HCT116 (cell line): ENCODE data around the gene SRCIN1.

Experiments used
- CTCF ChIP-seq, 3 experiments: fragments of 200-600 bp in 1 of 3; sonication (generic) in 1 of 3; IDR thresholded peaks in 2 of 3; conservative IDR thresholded peaks in 1 of 3; 2 replicates each; pipeline ENCODE4 v1.5.1; 2012 to 2017; ENCODE audit warnings: low read depth in 2 of 3, low read length in 2 of 3, antibody characterized with exemption in 1 of 3, borderline replicate concordance in 1 of 3, control low read depth in 1 of 3, mild to moderate bottlenecking in 1 of 3, mixed read lengths in 1 of 3, mixed run types in 1 of 3, moderate library complexity in 1 of 3; ENCODE audit not compliant: insufficient read depth in 1 of 3
- ELF1 ChIP-seq: IDR thresholded peaks from 2 replicates; pipeline ENCODE4 v1.6.1; 2012; ENCODE audit warnings: low read depth, borderline replicate concordance
- EZH2phosphoT487 ChIP-seq: fragments of 200-600 bp; IDR thresholded peaks from 2 replicates; pipeline ENCODE4 v1.6.1; 2018; ENCODE audit warnings: antibody characterized with exemption, borderline replicate concordance
- POLR2A ChIP-seq: IDR thresholded peaks from 2 replicates; pipeline ENCODE4 v1.7.0; 2011; ENCODE audit warnings: borderline replicate concordance; ENCODE audit not compliant: insufficient read depth, insufficient read length; ENCODE audit errors: extremely low read depth
- REST ChIP-seq: IDR thresholded peaks from 2 replicates; pipeline ENCODE4 v1.6.1; 2012; ENCODE audit warnings: low read depth
- SP1 ChIP-seq: IDR thresholded peaks from 2 replicates; pipeline ENCODE4 v1.6.1; 2012; ENCODE audit warnings: low read depth
- TCF7L2 ChIP-seq: IDR thresholded peaks from 2 replicates; pipeline ENCODE4 v1.7.0; 2011; ENCODE audit warnings: borderline replicate concordance, inconsistent platforms; ENCODE audit not compliant: insufficient read depth, insufficient read length; ENCODE audit errors: extremely low read depth
- YY1 ChIP-seq: IDR thresholded peaks from 2 replicates; pipeline ENCODE4 v1.6.1; 2011; ENCODE audit warnings: low read length, low read depth, moderate library complexity, mild to moderate bottlenecking; ENCODE audit not compliant: insufficient replicate concordance; ENCODE audit errors: extremely low read depth
- ZFX ChIP-seq: fragments of 450-650 bp; IDR thresholded peaks from 2 replicates; pipeline ENCODE4 v1.6.1; 2017

GRCh38 chr17:38577645-38578173 lies 28.0 kb downstream of the SRCIN1 start:
- TF ChIP-seq EZH2phosphoT487 (no peak), CTCF (IDR thresholded peaks at IDR 0.05 in 2 of 3, conservative IDR thresholded peaks at IDR 0.05 in 1 of 3; ENCODE audit: borderline replicate concordance in 1 of 3, insufficient read depth in 1 of 3, low read depth in 2 of 3, low read length in 2 of 3) (no peak), POLR2A (no peak), YY1 (no peak), REST (no peak), ZFX (no peak), TCF7L2 (no peak), SP1 (no peak), ELF1 (no peak)
